Activated CD4-positive, alpha-beta T cell treated with anti-CD3 and anti-CD28 coated beads for 36 hours (primary cell): Measurements from ENCODE around the gene RGS3. TPM values are rescaled to one million over a fixed set of nuclear protein-coding genes. Genes with fewer than 3 reads are reported as not detected.

Source experiments
- ATAC-seq: fragments of 200-7000 bp; cut with Tn5 transposase; one replicate; pipeline ENCODE4 v1.10.0; 2021; ENCODE audit warnings: mild to moderate bottlenecking, moderate library complexity
- CTCF ChIA-PET: fragments of 350-600 bp; sonication (Branson Sonifier 250); formaldehyde crosslinking; loops from one replicate; lab custom pipeline; 2021; ENCODE audit warnings: antibody characterized with exemption; lab: Charles Lee
- POLR2A ChIA-PET: fragments of 350-600 bp; sonication (Branson Sonifier 250); formaldehyde crosslinking; loops from one replicate; lab custom pipeline; 2021; ENCODE audit warnings: antibody characterized with exemption, inconsistent platforms; lab: Charles Lee
- DNase-seq: peaks from one replicate; pipeline ENCODE4 v3.0.0-alpha.2; 2020
- H3K27ac Mint-ChIP-seq: one replicate; pipeline ENCODE4 v1.8.0; 2021; ENCODE audit warnings: mixed read lengths
- H3K27me3 Mint-ChIP-seq: one replicate; pipeline ENCODE4 v1.8.0; 2021; ENCODE audit warnings: mixed read lengths
- H3K36me3 Mint-ChIP-seq: one replicate; pipeline ENCODE4 v1.8.0; 2021; ENCODE audit warnings: low read depth, mixed read lengths
- H3K4me1 Mint-ChIP-seq: one replicate; pipeline ENCODE4 v1.8.0; 2021; ENCODE audit warnings: mixed read lengths
- H3K4me3 Mint-ChIP-seq: one replicate; pipeline ENCODE4 v1.8.0; 2021; ENCODE audit warnings: mild to moderate bottlenecking, moderate library complexity, mixed read lengths
- H3K9me3 Mint-ChIP-seq: one replicate; pipeline ENCODE4 v1.8.0; 2021; ENCODE audit warnings: low read depth, mixed read lengths
- intact Hi-C, 2 experiments: fragments of 100-400 bp; cut with DNase I in 1 of 2; cut with micrococcal nuclease in 1 of 2; formaldehyde crosslinking; loops; one replicate each; pipeline versions ENCODE4 v1.14.2 to v1.15.1; 2022 to 2024; cut with DNase I, micrococcal nuclease
- total RNA-seq, 2 experiments: library from RNA; stranded (reverse); gene quantifications; one replicate each; pipeline ENCODE4 v1.2.3, GENCODE V29; 2021

The RGS3 gene
- total RNA-seq, 2 experiments from 2014 or later = 55.9 to 62.2 TPM

GRCh38 chr9:113503131-113503541, 39.6 kb downstream of the RGS3 start:
- no peak overlapping the region for H3K27ac Mint-ChIP-seq
- POLR2A ChIA-PET = no interaction called here
- H3K36me3 Mint-ChIP-seq = no peaks in the 10 kb centered on the region
- ATAC-seq = no peak
- no peak overlapping the region for H3K4me3 Mint-ChIP-seq
- H3K4me1 Mint-ChIP-seq = peaks cover 12% of the 10 kb centered on the region
- no peaks in the 10 kb centered on the region for H3K27me3 Mint-ChIP-seq
- no peaks in the 10 kb centered on the region for H3K9me3 Mint-ChIP-seq
- intact Hi-C loops = no loop called here
- DNase-seq = no peak
- CTCF ChIA-PET = interaction anchor here (1.0 kb wide), 1 partner anchor 11 kb away, joined by 4 read pairs; no protein-coding TSS in a partner anchor

- intact Hi-C loops = no loop called here
- Mint-ChIP-seq H3K4me1 (peaks cover 14% of the 10 kb centered on the region), H3K9me3 (no peaks in the 10 kb centered on the region), H3K36me3 (no peaks in the 10 kb centered on the region), H3K27me3 (no peaks in the 10 kb centered on the region), H3K27ac (no peak overlapping the region), H3K4me3 (no peak overlapping the region)
- CTCF ChIA-PET = interaction anchor here (1.0 kb wide), 1 partner anchor 171 kb away, joined by 3 read pairs; no protein-coding TSS in a partner anchor
- ATAC-seq (no peak), DNase-seq (no peak)
- POLR2A ChIA-PET = no interaction called here
These were observed 40.2 kb downstream of the RGS3 start for GRCh38 chr9:113503613-113504211.

- H3K4me1 Mint-ChIP-seq = peaks cover 6% of the 10 kb centered on the region
- intact Hi-C loops = no loop called here
- no peak for DNase-seq
- ATAC-seq = no peak
- H3K9me3 Mint-ChIP-seq = no peaks in the 10 kb centered on the region
- H3K4me3 Mint-ChIP-seq = no peak overlapping the region
- no peaks in the 10 kb centered on the region for H3K27me3 Mint-ChIP-seq
- H3K27ac Mint-ChIP-seq = no peak overlapping the region
- no peaks in the 10 kb centered on the region for H3K36me3 Mint-ChIP-seq
- ChIA-PET POLR2A (no interaction called here), CTCF (interaction anchor here (0.8 to 1.0 kb wide), 3 partner anchors 28 to 169 kb away, joined by 3 read pairs; no protein-coding TSS in a partner anchor)
These were observed 41.4 kb downstream of the RGS3 start for GRCh38 chr9:113504725-113505590.

GRCh38 chr9:113506090-113506589, 42.6 kb downstream of the RGS3 start:
- Mint-ChIP-seq H3K27me3 (no peaks in the 10 kb centered on the region), H3K36me3 (no peaks in the 10 kb centered on the region), H3K4me1 (peaks cover 9% of the 10 kb centered on the region), H3K9me3 (no peaks in the 10 kb centered on the region), H3K4me3 (no peak overlapping the region), H3K27ac (peak overlapping the region; percentile 14)
- DNase-seq (no peak), ATAC-seq (no peak)
- POLR2A ChIA-PET = no interaction called here
- CTCF ChIA-PET = interaction anchor here (0.8 kb wide), 1 partner anchor 53 kb away, joined by 3 read pairs; no protein-coding TSS in a partner anchor
- intact Hi-C loops = no loop called here

- Mint-ChIP-seq H3K36me3 (no peaks in the 10 kb centered on the region), H3K4me3 (no peak overlapping the region), H3K27me3 (no peaks in the 10 kb centered on the region), H3K27ac (no peak overlapping the region), H3K4me1 (peaks cover 21% of the 10 kb centered on the region), H3K9me3 (no peaks in the 10 kb centered on the region)
- ChIA-PET POLR2A (no interaction called here), CTCF (interaction anchor here (0.7 kb wide), 2 partner anchors 29 to 127 kb away, joined by 3 read pairs; no protein-coding TSS in a partner anchor)
- DNase-seq (no peak), ATAC-seq (no peak)
- intact Hi-C loops = no loop called here
These were observed 43.7 kb downstream of the RGS3 start for GRCh38 chr9:113507256-113507655.

GRCh38 chr9:113508111-113508749, 44.7 kb downstream of the RGS3 start:
- H3K4me3 Mint-ChIP-seq = no peak overlapping the region

GRCh38 chr9:113509463-113509862, 45.9 kb downstream of the RGS3 start:
- ChIA-PET CTCF (interaction anchor here (0.6 to 1.3 kb wide), 3 partner anchors 10 to 146 kb away, joined by 3 to 4 read pairs (median 4); no protein-coding TSS in a partner anchor), POLR2A (no interaction called here)
- Mint-ChIP-seq H3K4me3 (no peak overlapping the region), H3K27me3 (no peaks in the 10 kb centered on the region), H3K4me1 (peaks cover 40% of the 10 kb centered on the region), H3K36me3 (no peaks in the 10 kb centered on the region), H3K9me3 (no peaks in the 10 kb centered on the region), H3K27ac (no peak overlapping the region)
- intact Hi-C loops = no loop called here
- ATAC-seq = no peak
- DNase-seq = no peak

More at GRCh38 chr9:113508111-113508749, 44.7 kb downstream of the RGS3 start:
- ChIA-PET CTCF (interaction anchor here (0.9 to 1.3 kb wide), 2 partner anchors 8 to 13 kb away, joined by 3 to 4 read pairs; no protein-coding TSS in a partner anchor), POLR2A (no interaction called here)
- Mint-ChIP-seq H3K4me1 (peaks cover 30% of the 10 kb centered on the region), H3K9me3 (no peaks in the 10 kb centered on the region), H3K27me3 (no peaks in the 10 kb centered on the region), H3K36me3 (no peaks in the 10 kb centered on the region), H3K27ac (peak overlapping the region; percentile 26)
- intact Hi-C loops = no loop called here
- ATAC-seq = no peak
- DNase-seq = peak; percentile 37

- POLR2A ChIA-PET = no interaction called here
- no peak for ATAC-seq
- DNase-seq = no peak
- Mint-ChIP-seq H3K27ac (peak overlapping the region; percentile 93), H3K36me3 (no peaks in the 10 kb centered on the region), H3K9me3 (no peaks in the 10 kb centered on the region), H3K4me1 (peaks cover 51% of the 10 kb centered on the region), H3K4me3 (no peak overlapping the region), H3K27me3 (no peaks in the 10 kb centered on the region)
- CTCF ChIA-PET = interaction anchor here (1.8 kb wide), 1 partner anchor 147 kb away, joined by 4 read pairs; no protein-coding TSS in a partner anchor
- intact Hi-C loops = loop anchor here in 1 of 2 experiments (10.0 kb wide), 2 partner anchors 236 to 874 kb away; partner anchors contain the start of genes AKNA, CDC26 and PRPF4
These were observed 47.6 kb downstream of the RGS3 start for GRCh38 chr9:113511047-113511521.

GRCh38 chr9:113511856-113512761, 48.6 kb downstream of the RGS3 start:
- ChIA-PET POLR2A (interaction anchor here (1.0 to 1.4 kb wide), 3 partner anchors 12 to 70 kb away, joined by 4 to 8 read pairs (median 5); no protein-coding TSS in a partner anchor), CTCF (interaction anchor here (0.6 to 1.8 kb wide), 12 partner anchors 9 to 239 kb away, joined by 3 to 5 read pairs (median 4); no protein-coding TSS in a partner anchor)
- Mint-ChIP-seq H3K9me3 (no peaks in the 10 kb centered on the region), H3K36me3 (no peaks in the 10 kb centered on the region), H3K4me1 (peaks cover 58% of the 10 kb centered on the region), H3K27ac (peak overlapping the region; percentile 93), H3K27me3 (no peaks in the 10 kb centered on the region), H3K4me3 (peak overlapping the region; percentile 57)
- peak; percentile 72 for ATAC-seq
- peak; percentile 84 for DNase-seq
- intact Hi-C loops = loop anchor here (1.0 to 10.0 kb wide), 3 partner anchors 67 to 873 kb away; partner anchors contain the start of genes AKNA (in 1 of the 2), CDC26 (in 1 of the 2) and PRPF4 (in 1 of the 2)

GRCh38 chr9:113513111-113513510, 49.6 kb downstream of the RGS3 start:
- H3K27me3 Mint-ChIP-seq = no peaks in the 10 kb centered on the region
- peak overlapping the region; percentile 83 for H3K27ac Mint-ChIP-seq
- ChIA-PET POLR2A (interaction anchor here (1.4 kb wide), 1 partner anchor 65 kb away, joined by 5 read pairs; no protein-coding TSS in a partner anchor), CTCF (interaction anchor here (0.8 to 1.8 kb wide), 8 partner anchors 9 to 145 kb away, joined by 3 to 5 read pairs (median 4); no protein-coding TSS in a partner anchor)
- peak overlapping the region; percentile 28 for H3K4me3 Mint-ChIP-seq
- no peaks in the 10 kb centered on the region for H3K9me3 Mint-ChIP-seq
- intact Hi-C loops = loop anchor here in 1 of 2 experiments (10.0 kb wide), 2 partner anchors 238 to 872 kb away; partner anchors contain the start of genes AKNA, CDC26 and PRPF4
- ATAC-seq (no peak), DNase-seq (no peak)
- H3K36me3 Mint-ChIP-seq = no peaks in the 10 kb centered on the region
- H3K4me1 Mint-ChIP-seq = peaks cover 68% of the 10 kb centered on the region
